Osteocyte (in vitro differentiated cells): ENCODE measurements around the gene EIF3I. TPM values are rescaled to one million over a fixed set of nuclear protein-coding genes. Genes with fewer than 3 reads are reported as not detected.

Experiments used
- DNase-seq: peaks from one replicate; pipeline ENCODE4 v3.0.0; 2021; ENCODE audit warnings: mixed read lengths; ENCODE audit not compliant: unreplicated experiment; ENCODE audit errors: extremely low spot score
- H3K27ac Mint-ChIP-seq: one replicate; pipeline ENCODE4 v1.8.0; 2021; ENCODE audit warnings: mild to moderate bottlenecking, mixed read lengths; ENCODE audit not compliant: unreplicated experiment
- H3K27me3 Mint-ChIP-seq: one replicate; pipeline ENCODE4 v1.8.0; 2021; ENCODE audit warnings: mixed read lengths; ENCODE audit not compliant: unreplicated experiment
- H3K36me3 Mint-ChIP-seq: one replicate; pipeline ENCODE4 v1.8.0; 2021; ENCODE audit warnings: mixed read lengths; ENCODE audit not compliant: unreplicated experiment
- H3K4me1 Mint-ChIP-seq: one replicate; pipeline ENCODE4 v1.8.0; 2021; ENCODE audit warnings: mixed read lengths; ENCODE audit not compliant: unreplicated experiment
- H3K4me3 Mint-ChIP-seq: one replicate; pipeline ENCODE4 v1.8.0; 2021; ENCODE audit warnings: mild to moderate bottlenecking, moderate library complexity, mixed read lengths; ENCODE audit not compliant: unreplicated experiment
- H3K9me3 Mint-ChIP-seq: one replicate; pipeline ENCODE4 v1.8.0; 2021; ENCODE audit warnings: mixed read lengths; ENCODE audit not compliant: unreplicated experiment
- total RNA-seq: library from RNA; stranded (reverse); gene quantifications from 2 replicates; pipeline ENCODE4 v1.2.1, GENCODE V29; 2021
- TF ChIP-seq, protein P1 (sequence below): fragments of 200-600 bp; sonication (generic); IDR thresholded peaks from 2 replicates; pipeline ENCODE4 v1.5.0; 2021; ENCODE audit warnings: antibody characterized with exemption, mild to moderate bottlenecking, moderate library complexity

The EIF3I gene
- total RNA-seq, 1 donor from 2014 or later: 163 TPM

GRCh38 chr1:32194984-32195383, 27.2 kb upstream of the EIF3I start:
- Mint-ChIP-seq H3K36me3 (peaks cover 42% of the 10 kb centered on the region), H3K27ac (no peak overlapping the region), H3K4me1 (peaks cover 20% of the 10 kb centered on the region), H3K9me3 (no peaks in the 10 kb centered on the region), H3K4me3 (no peak overlapping the region), H3K27me3 (no peaks in the 10 kb centered on the region)
- TF ChIP-seq, protein P1, sequence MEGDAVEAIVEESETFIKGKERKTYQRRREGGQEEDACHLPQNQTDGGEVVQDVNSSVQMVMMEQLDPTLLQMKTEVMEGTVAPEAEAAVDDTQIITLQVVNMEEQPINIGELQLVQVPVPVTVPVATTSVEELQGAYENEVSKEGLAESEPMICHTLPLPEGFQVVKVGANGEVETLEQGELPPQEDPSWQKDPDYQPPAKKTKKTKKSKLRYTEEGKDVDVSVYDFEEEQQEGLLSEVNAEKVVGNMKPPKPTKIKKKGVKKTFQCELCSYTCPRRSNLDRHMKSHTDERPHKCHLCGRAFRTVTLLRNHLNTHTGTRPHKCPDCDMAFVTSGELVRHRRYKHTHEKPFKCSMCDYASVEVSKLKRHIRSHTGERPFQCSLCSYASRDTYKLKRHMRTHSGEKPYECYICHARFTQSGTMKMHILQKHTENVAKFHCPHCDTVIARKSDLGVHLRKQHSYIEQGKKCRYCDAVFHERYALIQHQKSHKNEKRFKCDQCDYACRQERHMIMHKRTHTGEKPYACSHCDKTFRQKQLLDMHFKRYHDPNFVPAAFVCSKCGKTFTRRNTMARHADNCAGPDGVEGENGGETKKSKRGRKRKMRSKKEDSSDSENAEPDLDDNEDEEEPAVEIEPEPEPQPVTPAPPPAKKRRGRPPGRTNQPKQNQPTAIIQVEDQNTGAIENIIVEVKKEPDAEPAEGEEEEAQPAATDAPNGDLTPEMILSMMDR: no peak
- no peak for DNase-seq

DNA sequence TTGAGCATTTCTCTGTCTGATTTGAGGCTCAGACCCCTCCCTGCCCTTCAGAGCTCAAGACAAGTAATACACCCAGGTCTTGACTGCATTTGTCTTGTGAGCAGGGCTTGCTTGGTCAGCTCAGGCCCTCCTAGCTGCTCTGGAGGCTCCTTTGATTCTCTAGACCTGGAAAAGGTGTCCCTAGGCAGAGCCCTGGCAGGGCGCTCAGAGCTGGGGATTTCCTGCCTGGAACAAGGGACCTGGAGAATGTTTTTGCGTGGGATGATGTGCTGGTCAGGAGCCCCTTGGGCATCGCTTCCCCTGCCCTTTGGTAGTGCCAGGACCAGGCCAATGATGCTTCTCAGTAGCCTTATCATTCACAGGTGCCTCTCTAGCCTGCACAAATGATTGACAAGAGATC, 26.7 kb upstream of the EIF3I start:
- DNase-seq: no peak
- Mint-ChIP-seq H3K27me3 (no peaks in the 10 kb centered on the region), H3K4me3 (no peak overlapping the region), H3K27ac (no peak overlapping the region), H3K4me1 (peaks cover 23% of the 10 kb centered on the region), H3K9me3 (no peaks in the 10 kb centered on the region), H3K36me3 (peaks cover 39% of the 10 kb centered on the region)
- TF ChIP-seq, protein P1: no peak

DNA sequence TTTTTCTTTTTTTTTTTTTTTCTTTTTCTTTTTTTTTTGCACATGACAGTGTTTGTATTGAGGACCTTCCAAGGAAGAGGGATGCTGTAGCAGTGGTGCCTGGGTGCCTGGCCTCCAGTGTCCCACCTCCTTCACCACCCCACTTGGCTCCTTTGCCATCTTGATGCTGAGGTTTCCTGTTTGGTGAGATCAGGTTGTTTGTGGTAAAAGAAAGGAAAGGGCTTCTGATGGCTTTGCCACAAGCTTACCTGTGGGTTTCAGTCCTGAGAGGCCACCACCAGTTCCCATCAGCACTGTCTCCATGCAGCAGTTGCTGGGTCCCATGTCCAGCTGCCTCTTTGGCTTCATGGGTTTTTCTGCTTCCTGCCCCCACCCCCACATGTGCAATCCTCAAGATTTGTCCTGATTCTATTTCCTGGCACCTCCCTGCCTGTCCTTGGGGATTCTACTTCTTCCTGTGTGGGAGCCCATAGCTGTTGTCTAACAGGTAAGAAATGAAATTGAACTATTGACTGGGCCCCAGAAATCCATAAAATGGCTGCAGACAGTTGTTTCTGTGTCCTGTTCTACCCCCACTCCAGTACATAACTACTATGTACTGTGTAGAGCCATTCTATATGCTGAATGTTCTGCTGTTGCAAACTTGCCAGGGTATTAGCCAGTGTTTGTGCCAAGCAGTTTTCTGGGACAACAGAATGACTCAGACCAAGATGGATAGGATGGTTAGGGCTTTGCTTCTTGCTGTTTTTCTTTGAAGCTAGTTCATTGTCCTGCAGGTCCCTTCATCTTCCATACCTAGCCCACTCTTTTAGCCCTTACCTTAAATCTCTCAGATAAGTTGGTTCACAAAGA, 26.0 kb upstream of the EIF3I start:
- peaks cover 39% of the 10 kb centered on the region for H3K36me3 Mint-ChIP-seq
- H3K27me3 Mint-ChIP-seq: no peaks in the 10 kb centered on the region
- no peak for DNase-seq
- peaks cover 23% of the 10 kb centered on the region for H3K4me1 Mint-ChIP-seq
- H3K27ac Mint-ChIP-seq: peak overlapping the region; percentile 27
- no peak overlapping the region for H3K4me3 Mint-ChIP-seq
- H3K9me3 Mint-ChIP-seq: no peaks in the 10 kb centered on the region
- TF ChIP-seq, protein P1: no peak

DNA sequence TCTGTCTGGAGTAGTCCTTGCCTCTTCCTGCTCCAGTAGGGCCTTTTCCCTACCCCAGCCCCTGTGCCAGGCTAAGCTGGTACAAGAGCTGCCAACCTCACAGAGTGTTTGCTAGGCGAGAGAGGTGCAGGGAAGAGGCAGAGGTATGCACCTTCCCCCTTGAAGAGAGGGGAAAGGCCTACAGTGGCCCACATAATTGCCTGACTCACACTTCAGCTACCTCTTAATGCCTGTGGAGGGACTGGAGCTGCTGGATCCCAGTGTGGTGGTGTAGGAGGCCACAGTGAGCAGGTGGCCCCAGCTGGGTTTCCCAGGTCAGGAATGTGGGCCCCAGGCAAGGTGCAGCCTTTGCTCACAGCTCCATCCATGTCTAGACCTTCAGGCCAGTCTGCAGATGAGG, 25.1 kb upstream of the EIF3I start:
- H3K4me1 Mint-ChIP-seq: peaks cover 32% of the 10 kb centered on the region
- H3K9me3 Mint-ChIP-seq: no peaks in the 10 kb centered on the region
- no peaks in the 10 kb centered on the region for H3K27me3 Mint-ChIP-seq
- peak overlapping the region; percentile 27 for H3K27ac Mint-ChIP-seq
- TF ChIP-seq, protein P1: no peak
- DNase-seq: no peak
- peaks cover 30% of the 10 kb centered on the region for H3K36me3 Mint-ChIP-seq
- no peak overlapping the region for H3K4me3 Mint-ChIP-seq

DNA sequence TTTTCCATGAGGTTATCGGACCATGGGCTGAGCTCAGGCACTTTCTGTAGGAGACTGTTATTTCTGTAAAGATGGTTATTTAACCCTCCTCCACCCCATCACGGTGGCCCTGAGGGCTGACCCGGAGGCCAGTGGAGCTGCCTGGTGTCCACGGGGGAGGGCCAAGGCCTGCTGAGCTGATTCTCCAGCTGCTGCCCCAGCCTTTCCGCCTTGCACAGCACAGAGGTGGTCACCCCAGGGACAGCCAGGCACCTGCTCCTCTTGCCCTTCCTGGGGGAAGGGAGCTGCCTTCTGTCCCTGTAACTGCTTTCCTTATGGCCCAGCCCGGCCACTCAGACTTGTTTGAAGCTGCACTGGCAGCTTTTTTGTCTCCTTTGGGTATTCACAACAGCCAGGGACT, 24.4 kb upstream of the EIF3I start:
- Mint-ChIP-seq H3K4me1 (peaks cover 33% of the 10 kb centered on the region), H3K27me3 (no peaks in the 10 kb centered on the region), H3K27ac (peak overlapping the region; percentile 96), H3K9me3 (no peaks in the 10 kb centered on the region), H3K36me3 (peaks cover 24% of the 10 kb centered on the region), H3K4me3 (no peak overlapping the region)
- TF ChIP-seq, protein P1: no peak
- DNase-seq: no peak
